SJCRH30 (cell line): Measurements from ENCODE around the gene PTPRG. TPM values are rescaled to one million over a fixed set of nuclear protein-coding genes. Genes with fewer than 3 reads are reported as not detected.
"Not testable (repeated sequence)": the region's sequence is repeated elsewhere in the genome, so short reads cannot be mapped to it uniquely, and the experiment has no call there.

Experiments used
- DNase-seq, 2 experiments: peaks; one replicate each; pipeline ENCODE4 v3.0.0-alpha.2; 2015 to 2020
- H3K27ac ChIP-seq: fragments of 250-450 bp; sonication (Bioruptor Pico); 2 replicates; pipeline ENCODE4 v1.5.1; 2020; ENCODE audit warnings: mild to moderate bottlenecking, moderate library complexity
- H3K27me3 ChIP-seq: fragments of 250-450 bp; sonication (Bioruptor Pico); 2 replicates; pipeline ENCODE4 v1.5.1; 2020; ENCODE audit warnings: mild to moderate bottlenecking, moderate library complexity
- H3K36me3 ChIP-seq: fragments of 250-450 bp; sonication (Bioruptor Pico); 2 replicates; pipeline ENCODE4 v1.5.1; 2020; ENCODE audit warnings: mild to moderate bottlenecking, moderate library complexity
- H3K4me1 ChIP-seq: fragments of 250-450 bp; sonication (Bioruptor Pico); 2 replicates; pipeline ENCODE4 v1.5.1; 2020; ENCODE audit warnings: mild to moderate bottlenecking, moderate library complexity
- H3K4me3 ChIP-seq: fragments of 250-450 bp; sonication (Bioruptor Pico); 2 replicates; pipeline ENCODE4 v1.5.1; 2020; ENCODE audit warnings: mild to moderate bottlenecking, moderate library complexity
- H3K9me3 ChIP-seq: fragments of 250-450 bp; sonication (Bioruptor Pico); replicated peaks from 2 replicates; pipeline ENCODE4 v1.5.1; 2020; ENCODE audit warnings: mild to moderate bottlenecking, moderate library complexity
- total RNA-seq: library from RNA; depleted of rRNA; stranded (reverse); fragments of >200 nt; shearing (Covaris generic); gene quantifications from 2 replicates; pipeline ENCODE4 v1.2.3, GENCODE V29; 2014

The PTPRG gene
- total RNA-seq, 1 experiment from 2014 or later: 25.2 TPM

GRCh38 chr3:61760783-61761182, 199.4 kb downstream of the PTPRG start:
- not testable (repeated sequence) for DNase-seq, H3K4me3 ChIP-seq, H3K27ac ChIP-seq, H3K27me3 ChIP-seq, H3K36me3 ChIP-seq, H3K4me1 ChIP-seq, H3K9me3 ChIP-seq

GRCh38 chr3:61761694-61762430, 200.5 kb downstream of the PTPRG start:
- Histone ChIP-seq H3K36me3 (no peaks in the 10 kb centered on the region), H3K4me3 (no peak overlapping the region), H3K4me1 (no peaks in the 10 kb centered on the region), H3K9me3 (no peaks in the 10 kb centered on the region), H3K27ac (no peak overlapping the region), H3K27me3 (no peaks in the 10 kb centered on the region)
- no peak for DNase-seq

GRCh38 chr3:61765157-61765876, 203.9 kb downstream of the PTPRG start:
- DNase-seq: no peak
- no peak overlapping the region for H3K27ac ChIP-seq
- no peaks in the 10 kb centered on the region for H3K4me1 ChIP-seq
- no peaks in the 10 kb centered on the region for H3K27me3 ChIP-seq
- H3K4me3 ChIP-seq: no peak overlapping the region
- no peaks in the 10 kb centered on the region for H3K36me3 ChIP-seq
- no peaks in the 10 kb centered on the region for H3K9me3 ChIP-seq

- Histone ChIP-seq H3K36me3 (no peaks in the 10 kb centered on the region), H3K9me3 (no peaks in the 10 kb centered on the region), H3K27ac (no peak overlapping the region), H3K4me3 (no peak overlapping the region), H3K4me1 (no peaks in the 10 kb centered on the region), H3K27me3 (no peaks in the 10 kb centered on the region)
- DNase-seq: no peak
Measured at GRCh38 chr3:61768284-61769037, 207.1 kb downstream of the PTPRG start.

GRCh38 chr3:61769266-61769990, 208.1 kb downstream of the PTPRG start:
- Histone ChIP-seq H3K27ac (no peak overlapping the region), H3K9me3 (no peaks in the 10 kb centered on the region), H3K27me3 (no peaks in the 10 kb centered on the region), H3K4me3 (no peak overlapping the region), H3K4me1 (no peaks in the 10 kb centered on the region), H3K36me3 (no peaks in the 10 kb centered on the region)
- DNase-seq: no peak

GRCh38 chr3:61771976-61772375, 210.6 kb downstream of the PTPRG start:
- no peaks in the 10 kb centered on the region for H3K36me3 ChIP-seq
- no peak for DNase-seq
- no peaks in the 10 kb centered on the region for H3K27me3 ChIP-seq
- H3K4me3 ChIP-seq: no peak overlapping the region
- no peaks in the 10 kb centered on the region for H3K4me1 ChIP-seq
- no peak overlapping the region for H3K27ac ChIP-seq
- no peaks in the 10 kb centered on the region for H3K9me3 ChIP-seq

GRCh38 chr3:61772456-61772855, 211.1 kb downstream of the PTPRG start:
- no peaks in the 10 kb centered on the region for H3K27me3 ChIP-seq
- no peak for DNase-seq
- H3K36me3 ChIP-seq: no peaks in the 10 kb centered on the region
- no peak overlapping the region for H3K4me3 ChIP-seq
- no peaks in the 10 kb centered on the region for H3K9me3 ChIP-seq
- no peak overlapping the region for H3K27ac ChIP-seq
- 0 out of 2 replicates have a peak, but pooled peaks cover 3% of the 10 kb centered on the region for H3K4me1 ChIP-seq

GRCh38 chr3:61774279-61774890, 213.0 kb downstream of the PTPRG start:
- Histone ChIP-seq H3K27ac (no peak overlapping the region), H3K4me1 (0 out of 2 replicates have a peak, but pooled peaks cover 5% of the 10 kb centered on the region), H3K36me3 (no peaks in the 10 kb centered on the region), H3K9me3 (no peaks in the 10 kb centered on the region), H3K27me3 (no peaks in the 10 kb centered on the region), H3K4me3 (no peak overlapping the region)
- DNase-seq: no peak

GRCh38 chr3:61776390-61776789, 215.0 kb downstream of the PTPRG start:
- H3K4me3 ChIP-seq: no peak overlapping the region
- H3K36me3 ChIP-seq: no peaks in the 10 kb centered on the region
- H3K27me3 ChIP-seq: no peaks in the 10 kb centered on the region
- DNase-seq: no peak
- 0 out of 2 replicates have a peak, but pooled peaks cover 5% of the 10 kb centered on the region for H3K4me1 ChIP-seq
- no peaks in the 10 kb centered on the region for H3K9me3 ChIP-seq
- H3K27ac ChIP-seq: no peak overlapping the region

- Histone ChIP-seq H3K9me3 (no peaks in the 10 kb centered on the region), H3K27ac (no peak overlapping the region), H3K4me3 (no peak overlapping the region), H3K27me3 (no peaks in the 10 kb centered on the region), H3K36me3 (no peaks in the 10 kb centered on the region), H3K4me1 (0 out of 2 replicates have a peak, but pooled peaks cover 5% of the 10 kb centered on the region)
- peak; percentile 5 to 39 for DNase-seq
Measured at GRCh38 chr3:61777483-61777882, 216.1 kb downstream of the PTPRG start.

- Histone ChIP-seq H3K9me3 (no peaks in the 10 kb centered on the region), H3K27ac (no peak overlapping the region), H3K4me1 (0 out of 2 replicates have a peak, but pooled peaks cover 5% of the 10 kb centered on the region)
Measured at GRCh38 chr3:61778095-61778494, 216.7 kb downstream of the PTPRG start.

GRCh38 chr3:61780016-61780415, 218.6 kb downstream of the PTPRG start:
- no peak for DNase-seq
- no peak overlapping the region for H3K4me3 ChIP-seq
- no peak overlapping the region for H3K27ac ChIP-seq
- 0 out of 2 replicates have a peak, but pooled peaks cover 5% of the 10 kb centered on the region for H3K4me1 ChIP-seq
- no peaks in the 10 kb centered on the region for H3K9me3 ChIP-seq
- no peaks in the 10 kb centered on the region for H3K36me3 ChIP-seq
- H3K27me3 ChIP-seq: no peaks in the 10 kb centered on the region

More at GRCh38 chr3:61778095-61778494, 216.7 kb downstream of the PTPRG start:
- Histone ChIP-seq H3K4me3 (no peak overlapping the region), H3K36me3 (no peaks in the 10 kb centered on the region), H3K27me3 (no peaks in the 10 kb centered on the region)
- DNase-seq: no peak

GRCh38 chr3:61780455-61781228, 219.3 kb downstream of the PTPRG start:
- Histone ChIP-seq H3K27me3 (no peaks in the 10 kb centered on the region), H3K27ac (no peak overlapping the region), H3K4me1 (0 out of 2 replicates have a peak, but pooled peaks cover 5% of the 10 kb centered on the region), H3K36me3 (no peaks in the 10 kb centered on the region), H3K4me3 (no peak overlapping the region), H3K9me3 (no peaks in the 10 kb centered on the region)
- DNase-seq: no peak
